Measurements from ENCODE around the gene CASS4. TPM values are rescaled to one million over a fixed set of nuclear protein-coding genes. Genes with fewer than 3 reads are reported as not detected.

The CASS4 gene
- polyA plus RNA-seq, 1 donor = 6.9 TPM

Other genes starting within 250 kb of the CASS4 start
- gene MC3R, start 163.5 kb upstream of the CASS4 start, polyA plus RNA-seq (ENCODE audit: insufficient read length) = not detected
- 32.6 TPM for gene FAM210B, start 53.3 kb upstream of the CASS4 start, polyA plus RNA-seq (ENCODE audit: insufficient read length)
- gene AURKA, start 20.0 kb upstream of the CASS4 start, polyA plus RNA-seq (ENCODE audit: insufficient read length) = 6.9 TPM
- gene CSTF1, start 19.6 kb upstream of the CASS4 start, polyA plus RNA-seq (ENCODE audit: insufficient read length) = 24.7 TPM
- gene RTF2, start 56.4 kb downstream of the CASS4 start, polyA plus RNA-seq (ENCODE audit: insufficient read length) = 99.0 TPM
- 0.37 TPM for gene FAM209A, start 112.5 kb downstream of the CASS4 start, polyA plus RNA-seq (ENCODE audit: insufficient read length)
- not detected for gene FAM209B, start 121.0 kb downstream of the CASS4 start, polyA plus RNA-seq (ENCODE audit: insufficient read length)
- 0.31 TPM for gene TFAP2C, start 217.0 kb downstream of the CASS4 start, polyA plus RNA-seq (ENCODE audit: insufficient read length)

Measured in hindlimb muscle (tissue), 1 donor.